Loucy (cell line): ENCODE results near the gene STX8.

ENCODE experiments used
- H2AFZ ChIP-seq: fragments of 200-600 bp; sonication (generic); 2 replicates; pipeline ENCODE4 v1.6.0; 2016; ENCODE audit warnings: antibody characterized with exemption, mild to moderate bottlenecking, low read length, moderate library complexity
- H3F3A ChIP-seq: fragments of 200-600 bp; 2 replicates; pipeline ENCODE4 v1.6.0; 2016; ENCODE audit warnings: antibody characterized with exemption, low read depth, mild to moderate bottlenecking
- H3K27me3 ChIP-seq: fragments of 200-600 bp; sonication (generic); 2 replicates; pipeline ENCODE4 v1.6.1; 2014; ENCODE audit warnings: low read length, mild to moderate bottlenecking; ENCODE audit not compliant: insufficient read depth, poor library complexity, severe bottlenecking
- H3K36me3 ChIP-seq: fragments of 200-600 bp; sonication (generic); 2 replicates; pipeline ENCODE4 v1.6.1; 2016; ENCODE audit warnings: low read length; ENCODE audit not compliant: insufficient read depth
- H3K4me1 ChIP-seq: fragments of 200-600 bp; sonication (generic); 2 replicates; pipeline ENCODE4 v1.5.1; 2014; ENCODE audit warnings: low read length, mild to moderate bottlenecking; ENCODE audit not compliant: insufficient read depth, poor library complexity, severe bottlenecking
- H3K4me2 ChIP-seq: fragments of 200-600 bp; sonication (generic); 2 replicates; pipeline ENCODE4 v1.6.0; 2014; ENCODE audit warnings: antibody characterized with exemption, low read length, low read depth, mild to moderate bottlenecking; ENCODE audit not compliant: poor library complexity, severe bottlenecking
- H3K4me3 ChIP-seq: fragments of 200-600 bp; sonication (generic); 2 replicates; pipeline ENCODE4 v1.5.1; 2014; ENCODE audit warnings: low read length, mild to moderate bottlenecking, mixed read lengths; ENCODE audit not compliant: poor library complexity, severe bottlenecking
- H3K79me2 ChIP-seq: fragments of 200-600 bp; sonication (generic); 2 replicates; pipeline ENCODE4 v1.6.1; 2014; ENCODE audit warnings: low read length; ENCODE audit not compliant: insufficient read depth
- H3K9ac ChIP-seq: fragments of 200-600 bp; sonication (generic); 2 replicates; pipeline ENCODE4 v1.6.0; 2014; ENCODE audit warnings: mild to moderate bottlenecking, low read depth, low read length, moderate library complexity; ENCODE audit not compliant: poor library complexity, severe bottlenecking
- H3K9me2 ChIP-seq: fragments of 200-600 bp; sonication (generic); replicated peaks from 2 replicates; pipeline ENCODE4 v1.6.1; 2016; ENCODE audit warnings: low read depth, low read length, mixed read lengths
- H3K9me3 ChIP-seq: fragments of 200-600 bp; sonication (generic); 2 replicates; pipeline ENCODE4 v1.6.1; 2014; ENCODE audit warnings: mild to moderate bottlenecking, antibody characterized with exemption, low read length, low read depth; ENCODE audit not compliant: insufficient read depth
- H4K20me1 ChIP-seq: fragments of 200-600 bp; sonication (generic); 2 replicates; pipeline ENCODE4 v1.6.0; 2014; ENCODE audit warnings: antibody characterized with exemption, low read length, mild to moderate bottlenecking; ENCODE audit not compliant: insufficient read depth, poor library complexity, severe bottlenecking
- CTCF ChIP-seq: fragments of 200-600 bp; sonication (generic); conservative IDR thresholded peaks from 2 replicates; pipeline ENCODE4 v1.5.1; 2014; ENCODE audit warnings: mild to moderate bottlenecking, antibody characterized with exemption, low read length
- EZH2phosphoT487 ChIP-seq: fragments of 200-600 bp; IDR thresholded peaks from 2 replicates; pipeline ENCODE4 v1.6.1; 2018; ENCODE audit warnings: antibody characterized with exemption, mild to moderate bottlenecking, moderate library complexity, borderline replicate concordance

The STX8 gene

GRCh38 chr17:9421525-9421924 lies 154.1 kb downstream of the STX8 start:
- Histone ChIP-seq H3K9ac (no peak overlapping the region), H3K36me3 (no peaks in the 10 kb centered on the region), H3K27me3 (no peaks in the 10 kb centered on the region), H4K20me1 (no peaks in the 10 kb centered on the region), H2AFZ (no peak overlapping the region), H3K4me1 (no peaks in the 10 kb centered on the region), H3K4me3 (no peak overlapping the region), H3K4me2 (no peak overlapping the region), H3K9me3 (peaks cover 3% of the 10 kb centered on the region; the same call in 1 of the 2 replicates), H3F3A (no peaks in the 10 kb centered on the region), H3K9me2 (no peaks in the 10 kb centered on the region), H3K79me2 (no peaks in the 10 kb centered on the region)
- TF ChIP-seq EZH2phosphoT487, result no peak
- no peak for TF ChIP-seq CTCF

- Histone ChIP-seq H3K9me2 (no peaks in the 10 kb centered on the region), H3K4me1 (no peaks in the 10 kb centered on the region), H3K4me2 (no peak overlapping the region), H3K9me3 (peaks cover 3% of the 10 kb centered on the region; the same call in 1 of the 2 replicates), H3K36me3 (no peaks in the 10 kb centered on the region), H2AFZ (no peak overlapping the region), H4K20me1 (no peaks in the 10 kb centered on the region), H3F3A (no peaks in the 10 kb centered on the region), H3K27me3 (no peaks in the 10 kb centered on the region), H3K4me3 (no peak overlapping the region), H3K9ac (no peak overlapping the region), H3K79me2 (no peaks in the 10 kb centered on the region)
- TF ChIP-seq EZH2phosphoT487, result no peak
- TF ChIP-seq CTCF, result no peak
Measured at GRCh38 chr17:9419932-9420453, 155.6 kb downstream of the STX8 start.

GRCh38 chr17:9414471-9414870 lies 161.1 kb downstream of the STX8 start:
- Histone ChIP-seq H3F3A (no peaks in the 10 kb centered on the region), H3K36me3 (no peaks in the 10 kb centered on the region), H3K9me3 (peaks cover 3% of the 10 kb centered on the region; the same call in 1 of the 2 replicates)

More at GRCh38 chr17:9414471-9414870, 161.1 kb downstream of the STX8 start:
- no peaks in the 10 kb centered on the region for H4K20me1 ChIP-seq
- H3K4me3 ChIP-seq, result no peak overlapping the region
- H3K79me2 ChIP-seq, result no peaks in the 10 kb centered on the region
- H3K27me3 ChIP-seq, result no peaks in the 10 kb centered on the region
- no peak overlapping the region for H2AFZ ChIP-seq
- H3K4me1 ChIP-seq, result no peaks in the 10 kb centered on the region
- H3K9ac ChIP-seq, result no peak overlapping the region
- no peak for TF ChIP-seq CTCF
- no peak for TF ChIP-seq EZH2phosphoT487
- H3K9me2 ChIP-seq, result no peaks in the 10 kb centered on the region
- H3K4me2 ChIP-seq, result no peak overlapping the region
